ENCODE data around the gene CRYAB.
"Not testable (repeated sequence)": the region's sequence is repeated elsewhere in the genome, so short reads cannot be mapped to it uniquely, and the experiment has no call there.

Gene CRYAB

DNA sequence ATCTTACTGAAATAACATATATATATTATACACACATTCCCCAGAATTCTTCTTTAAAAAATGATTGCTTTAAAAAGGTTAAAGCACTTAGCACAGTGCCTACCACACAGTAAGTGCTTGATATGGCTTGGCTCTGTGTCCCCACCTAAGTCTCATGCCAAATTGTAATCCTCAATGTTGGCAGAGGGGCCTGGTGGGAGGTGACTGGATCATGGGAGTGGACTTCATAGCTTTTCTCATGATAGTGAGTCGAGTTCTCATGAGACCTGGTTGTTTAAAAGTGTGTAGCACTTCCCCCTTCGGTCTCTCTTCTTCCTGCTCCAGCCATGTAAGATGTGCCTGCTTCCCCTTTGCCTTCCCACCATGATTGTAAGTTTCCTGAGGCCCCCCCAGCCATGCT lies 6.2 kb downstream of the CRYAB start:
- DNase-seq, result no peak

DNA sequence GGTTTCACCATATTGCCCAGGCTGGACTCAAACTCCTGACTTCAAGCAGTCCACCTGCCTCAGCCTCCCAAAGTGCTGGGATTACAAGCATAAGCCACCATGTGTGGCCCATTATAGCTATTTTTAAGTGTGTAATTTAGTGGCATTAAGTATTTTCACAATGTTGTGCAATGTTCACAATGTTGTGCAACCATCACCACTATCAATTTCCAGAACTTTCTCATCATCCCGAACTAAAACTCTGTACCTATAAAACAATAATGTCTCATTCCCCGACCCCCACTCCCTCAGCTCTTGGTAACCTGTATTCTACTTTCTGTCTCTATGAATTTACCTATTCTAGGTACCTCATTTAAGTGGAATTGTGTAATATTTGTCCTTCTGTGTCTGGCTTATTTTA lies 24.7 kb downstream of the CRYAB start:
- no peak for DNase-seq

GRCh38 chr11:111886032-111886431 lies 25.5 kb downstream of the CRYAB start:
- no peak for DNase-seq

DNA sequence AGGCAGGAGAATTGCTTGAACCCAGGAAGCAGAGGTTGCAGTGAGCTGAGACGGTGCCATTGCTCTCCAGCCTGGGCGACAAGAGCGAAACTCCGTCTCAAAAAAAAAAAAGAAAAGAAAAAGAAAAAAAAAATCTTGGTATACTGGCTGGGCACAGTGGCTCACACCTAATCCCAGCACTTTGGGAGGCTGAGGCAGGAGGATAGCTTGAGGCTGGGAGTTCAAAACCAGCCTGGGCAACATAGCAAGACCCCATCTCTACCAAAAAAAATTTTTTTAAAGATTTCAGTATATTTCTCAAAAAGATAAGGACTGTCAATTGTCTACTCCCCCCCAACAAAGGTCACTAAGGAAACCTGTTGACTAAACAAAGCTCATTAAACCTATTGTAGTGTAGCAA lies 26.5 kb downstream of the CRYAB start:
- not testable (repeated sequence) for DNase-seq

DNA sequence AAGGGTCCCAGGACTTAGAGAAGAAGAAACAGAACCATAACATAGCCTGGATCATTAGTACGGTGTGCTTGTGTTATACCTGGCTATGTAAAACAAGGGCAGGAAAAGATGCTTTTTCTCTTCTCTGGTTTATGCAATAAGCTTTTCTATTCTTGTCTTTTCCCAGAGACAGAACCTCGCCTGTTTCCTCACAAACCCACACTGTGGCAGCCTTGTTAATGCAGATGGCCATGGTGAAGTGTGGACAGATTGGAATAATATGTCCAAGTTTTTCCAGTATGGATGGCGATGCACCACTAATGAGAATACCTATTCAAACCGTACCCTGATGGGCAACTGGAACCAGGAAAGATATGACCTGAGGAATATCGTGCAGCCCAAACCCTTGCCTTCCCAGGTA lies 29.4 kb downstream of the CRYAB start:
- no peak for DNase-seq

DNA sequence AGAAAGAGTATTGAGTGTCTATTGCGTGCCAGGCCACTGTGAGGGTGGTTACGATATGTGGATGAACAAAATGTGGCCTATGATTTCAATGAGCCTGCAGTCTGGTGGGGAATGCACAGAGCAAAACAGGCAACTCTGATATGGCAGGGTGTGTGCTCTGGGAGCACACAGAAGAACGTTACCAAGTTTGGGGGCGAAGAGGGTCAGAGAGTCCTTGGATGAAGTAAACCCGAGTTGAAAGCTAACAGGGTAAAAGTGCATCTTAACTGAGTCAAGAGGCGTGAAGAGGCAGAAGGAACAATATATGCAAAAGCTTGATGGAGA lies 32.0 kb downstream of the CRYAB start:
- no peak for DNase-seq

- DNase-seq, result peak; percentile 98
Measured at GRCh38 chr11:111878849-111879636, 32.5 kb downstream of the CRYAB start, which contains the start of the genes CFAP68 and FDXACB1. CFAP68 (plus strand) TSS chr11:111879541; CDS start chr11:111879561, 20 bp downstream. FDXACB1 (minus strand) TSS chr11:111879165; CDS start chr11:111879132, 33 bp downstream.

DNA sequence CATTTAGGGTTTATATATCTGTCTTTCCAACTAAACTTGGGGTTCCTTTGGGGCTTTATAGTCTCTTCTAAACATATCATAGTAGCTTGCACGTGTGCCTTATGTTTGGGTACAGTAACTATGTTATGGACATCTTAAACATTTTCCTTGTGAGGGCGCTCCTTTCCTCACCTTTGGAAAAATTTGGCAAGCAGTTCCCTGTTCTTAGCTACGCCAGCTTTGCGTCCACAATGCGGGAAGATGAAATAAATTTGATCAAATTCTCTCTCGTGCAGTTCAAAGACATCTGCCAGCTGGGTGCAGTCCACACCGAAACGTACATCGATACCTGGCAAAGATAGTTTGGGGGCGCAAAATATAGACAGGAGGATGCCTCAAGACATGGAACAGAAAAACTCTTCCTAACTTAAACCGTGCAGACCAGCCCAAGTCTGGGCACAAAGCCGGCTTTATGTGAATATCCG lies 33.2 kb downstream of the CRYAB start:
- no peak for DNase-seq

- DNase-seq, result peak; percentile 16
Measured at GRCh38 chr11:111871693-111872161, 39.8 kb downstream of the CRYAB start.

GRCh38 chr11:111870886-111871692 lies 40.5 kb downstream of the CRYAB start, which contains the start of gene ALG9:
ALG9 (minus strand) TSS chr11:111871581; CDS start chr11:111871482, 99 bp downstream.
- DNase-seq, result peak; percentile 88

DNA sequence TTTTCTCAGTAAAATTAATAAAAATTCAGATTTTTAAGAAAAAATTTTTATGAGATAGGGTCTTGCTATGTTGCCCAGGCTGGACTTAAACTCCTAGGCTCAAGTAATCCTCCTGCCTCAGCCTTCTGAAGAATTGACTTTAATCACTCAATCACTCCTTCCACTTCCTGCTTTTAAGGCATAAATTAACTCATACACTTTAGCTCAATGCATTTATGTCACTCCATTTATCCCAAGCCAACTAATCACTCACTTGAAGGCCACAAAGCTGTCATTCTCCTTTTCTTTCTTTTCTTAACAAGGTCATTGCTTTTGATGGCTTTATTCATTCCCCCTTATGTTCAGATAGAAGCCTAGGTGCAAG lies 41.1 kb downstream of the CRYAB start:
- peak; percentile 61 for DNase-seq

DNA sequence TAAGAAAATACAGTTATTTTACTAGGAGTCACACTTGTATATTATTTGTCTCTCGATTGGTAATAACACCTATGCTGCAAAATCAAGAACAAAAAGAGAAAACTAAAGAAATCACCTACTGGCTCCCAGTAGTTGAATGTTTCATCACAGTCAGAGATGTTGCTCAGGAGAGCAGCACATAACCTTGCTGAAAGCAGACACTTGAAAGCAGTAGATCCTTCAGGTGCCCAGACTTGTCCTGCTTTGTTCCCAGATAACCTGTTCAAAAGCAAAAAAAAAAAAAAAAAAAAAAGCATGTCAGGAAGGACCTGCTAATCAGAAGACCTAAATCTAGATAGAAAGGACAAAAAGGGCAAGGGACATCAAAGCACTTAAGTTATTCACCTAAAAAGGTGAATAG lies 41.5 kb downstream of the CRYAB start:
- no peak for DNase-seq

DNA sequence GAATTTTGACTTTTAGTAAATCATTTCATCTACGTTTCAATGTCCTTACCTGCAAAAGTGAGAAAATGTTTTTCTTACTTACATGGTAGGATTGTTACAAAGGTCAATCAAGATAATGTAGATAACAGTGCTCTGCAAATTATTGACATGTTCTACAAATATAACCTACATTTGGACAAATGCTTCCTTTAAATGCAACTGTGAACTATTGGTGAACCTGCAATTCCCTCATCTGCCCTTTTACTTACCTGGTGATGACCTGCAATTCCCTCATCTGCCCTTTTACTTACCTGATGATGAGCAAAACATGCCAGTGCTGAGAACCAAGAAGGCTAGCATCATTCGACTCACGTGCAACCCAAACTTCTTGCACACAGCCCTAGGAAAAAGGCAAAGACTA lies 51.3 kb downstream of the CRYAB start:
- DNase-seq, result no peak
